ENCODE data around the gene CNTN5. TPM values are rescaled to one million over a fixed set of nuclear protein-coding genes. Genes with fewer than 3 reads are reported as not detected.
A peak's percentile ranks its signal among the peaks of the same experiment; 100 is the strongest.

Gene CNTN5
- total RNA-seq, 2 donors from 2014 or later = 1.4 to 3.3 TPM

DNA sequence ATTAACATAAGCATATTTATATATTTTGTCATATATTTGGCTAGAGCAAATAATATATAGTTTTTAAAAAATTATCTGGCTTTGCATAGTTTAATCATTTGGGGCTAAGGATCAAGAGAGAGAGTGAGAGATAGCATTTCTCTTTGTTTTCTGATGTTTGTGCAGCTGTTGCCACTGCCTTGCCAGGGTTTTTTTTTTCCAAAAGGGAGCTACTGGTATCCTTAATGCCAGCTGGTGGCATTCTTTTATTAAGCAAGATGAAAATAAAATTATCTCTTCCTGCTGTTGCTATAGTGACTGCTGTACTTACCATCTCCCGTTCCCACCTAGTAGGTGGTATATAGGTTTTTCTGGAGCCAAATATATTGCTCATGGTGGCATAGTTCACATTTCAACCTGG, 873.1 kb downstream of the CNTN5 start:
- H3K9me3 ChIP-seq (ENCODE audit: control insufficient read depth, low read length) = no peaks in the 10 kb centered on the region
- H3K9ac ChIP-seq (ENCODE audit: extremely low read depth, low read length, poor library complexity, severe bottlenecking) = no peak overlapping the region

DNA sequence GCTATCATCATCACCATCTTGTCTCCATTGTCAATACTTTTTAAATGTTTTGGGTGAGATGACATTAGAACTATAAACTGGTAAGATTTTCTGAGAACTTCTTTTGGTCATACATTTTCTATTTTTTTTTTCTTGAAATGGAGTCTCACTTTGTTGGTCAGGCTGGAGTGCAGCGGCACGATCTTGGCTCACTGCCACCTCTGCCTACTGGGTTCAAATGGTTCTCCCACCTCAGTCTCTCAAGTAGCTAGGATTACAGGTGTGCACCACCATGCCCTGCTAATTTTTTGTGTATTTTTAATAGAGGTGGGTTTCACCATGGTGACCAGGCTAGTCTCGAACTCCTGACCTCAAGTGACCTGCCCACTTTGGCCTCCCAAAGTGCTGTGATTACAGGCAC, 880.4 kb downstream of the CNTN5 start:
- Histone ChIP-seq H3K9me3 (ENCODE audit: control insufficient read depth, low read length) (no peaks in the 10 kb centered on the region), H3K9ac (ENCODE audit: extremely low read depth, low read length, poor library complexity, severe bottlenecking) (no peak overlapping the region), H3K4me3 (ENCODE audit: low read length) (no peak overlapping the region), H3K36me3 (ENCODE audit: control insufficient read depth, insufficient read depth, low read length) (no peaks in the 10 kb centered on the region), H3K27ac (ENCODE audit: low read depth, low read length) (no peak overlapping the region), H3K27me3 (ENCODE audit: control insufficient read depth, insufficient read depth, low read length, poor library complexity, severe bottlenecking) (no peaks in the 10 kb centered on the region), H3K4me1 (ENCODE audit: control insufficient read depth, insufficient read depth, low read length) (no peaks in the 10 kb centered on the region)
- Mint-ChIP-seq H3K27me3 (ENCODE audit: insufficient read depth) (no peaks in the 10 kb centered on the region), H3K4me3 (no peak overlapping the region), H3K4me1 (no peaks in the 10 kb centered on the region), H3K9me3 (peaks cover 10% of the 10 kb centered on the region), H3K27ac (no peak overlapping the region), H3K36me3 (ENCODE audit: low read depth) (no peaks in the 10 kb centered on the region)
- no peak for DNase-seq
- TF ChIP-seq, protein P1, sequence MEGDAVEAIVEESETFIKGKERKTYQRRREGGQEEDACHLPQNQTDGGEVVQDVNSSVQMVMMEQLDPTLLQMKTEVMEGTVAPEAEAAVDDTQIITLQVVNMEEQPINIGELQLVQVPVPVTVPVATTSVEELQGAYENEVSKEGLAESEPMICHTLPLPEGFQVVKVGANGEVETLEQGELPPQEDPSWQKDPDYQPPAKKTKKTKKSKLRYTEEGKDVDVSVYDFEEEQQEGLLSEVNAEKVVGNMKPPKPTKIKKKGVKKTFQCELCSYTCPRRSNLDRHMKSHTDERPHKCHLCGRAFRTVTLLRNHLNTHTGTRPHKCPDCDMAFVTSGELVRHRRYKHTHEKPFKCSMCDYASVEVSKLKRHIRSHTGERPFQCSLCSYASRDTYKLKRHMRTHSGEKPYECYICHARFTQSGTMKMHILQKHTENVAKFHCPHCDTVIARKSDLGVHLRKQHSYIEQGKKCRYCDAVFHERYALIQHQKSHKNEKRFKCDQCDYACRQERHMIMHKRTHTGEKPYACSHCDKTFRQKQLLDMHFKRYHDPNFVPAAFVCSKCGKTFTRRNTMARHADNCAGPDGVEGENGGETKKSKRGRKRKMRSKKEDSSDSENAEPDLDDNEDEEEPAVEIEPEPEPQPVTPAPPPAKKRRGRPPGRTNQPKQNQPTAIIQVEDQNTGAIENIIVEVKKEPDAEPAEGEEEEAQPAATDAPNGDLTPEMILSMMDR (conservative IDR thresholded peaks at IDR 0.05) = no peak
- 66 to 80% methylated on average over 2 to 3 of the region's 3 CpGs for WGBS, 2 experiments (ENCODE audit: insufficient coverage in 1 of 2, insufficient read length in 1 of 2)

More for the DNA sequence above, 873.1 kb downstream of the CNTN5 start:
- H3K27me3 Mint-ChIP-seq (ENCODE audit: insufficient read depth) = no peaks in the 10 kb centered on the region
- Histone ChIP-seq H3K27ac (ENCODE audit: low read depth, low read length) (no peak overlapping the region), H3K36me3 (ENCODE audit: control insufficient read depth, insufficient read depth, low read length) (no peaks in the 10 kb centered on the region), H3K27me3 (ENCODE audit: control insufficient read depth, insufficient read depth, low read length, poor library complexity, severe bottlenecking) (no peaks in the 10 kb centered on the region), H3K4me3 (ENCODE audit: low read length) (no peak overlapping the region), H3K4me1 (ENCODE audit: control insufficient read depth, insufficient read depth, low read length) (no peaks in the 10 kb centered on the region)
- no peaks in the 10 kb centered on the region for H3K36me3 Mint-ChIP-seq (ENCODE audit: low read depth)
- H3K27ac Mint-ChIP-seq = no peak overlapping the region
- H3K4me3 Mint-ChIP-seq = no peak overlapping the region
- 100% methylated on average over 1 of the region's 1 CpG; no CpG with 5 or more reads in 1 of the 2 experiments for WGBS, 2 experiments (ENCODE audit: insufficient coverage in 1 of 2, insufficient read length in 1 of 2)
- H3K4me1 Mint-ChIP-seq = no peaks in the 10 kb centered on the region
- DNase-seq = no peak
- H3K9me3 Mint-ChIP-seq = peaks cover 8% of the 10 kb centered on the region
- TF ChIP-seq, protein P1 (conservative IDR thresholded peaks at IDR 0.05) = no peak

DNA sequence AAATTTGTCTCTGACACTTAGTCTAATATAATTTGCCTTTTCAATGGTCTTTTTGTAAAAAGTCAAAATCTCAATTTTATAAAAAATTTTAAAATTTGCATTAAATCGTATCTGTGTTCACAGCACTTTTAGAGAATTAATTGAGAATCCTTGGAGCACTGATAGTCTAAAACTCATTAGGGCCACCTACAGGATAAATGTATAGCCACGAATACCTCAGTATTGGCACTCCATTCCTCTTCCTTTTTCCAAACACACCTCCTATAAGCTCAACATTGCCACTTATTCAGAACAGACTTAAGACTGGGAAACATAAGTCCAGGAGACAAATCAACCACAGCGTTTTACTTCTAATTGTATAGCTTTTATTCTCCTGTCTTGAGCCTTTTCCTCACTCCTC, 890.4 kb downstream of the CNTN5 start:
- DNase-seq = no peak
- Mint-ChIP-seq H3K27ac (no peak overlapping the region), H3K27me3 (ENCODE audit: insufficient read depth) (no peaks in the 10 kb centered on the region), H3K36me3 (ENCODE audit: low read depth) (no peaks in the 10 kb centered on the region), H3K4me3 (no peak overlapping the region), H3K4me1 (no peaks in the 10 kb centered on the region), H3K9me3 (no peaks in the 10 kb centered on the region)
- no peaks in the 10 kb centered on the region for H3K9me3 ChIP-seq (ENCODE audit: control insufficient read depth, low read length)
- H3K9ac ChIP-seq (ENCODE audit: extremely low read depth, low read length, poor library complexity, severe bottlenecking) = no peak overlapping the region
- H3K4me1 ChIP-seq (ENCODE audit: control insufficient read depth, insufficient read depth, low read length) = no peaks in the 10 kb centered on the region
- H3K4me3 ChIP-seq (ENCODE audit: low read length) = no peak overlapping the region
- H3K27ac ChIP-seq (ENCODE audit: low read depth, low read length) = no peak overlapping the region
- 43 to 45% methylated on average over 2 to 3 of the region's 3 CpGs for WGBS, 2 experiments (ENCODE audit: insufficient coverage in 1 of 2, insufficient read length in 1 of 2)
- H3K27me3 ChIP-seq (ENCODE audit: control insufficient read depth, insufficient read depth, low read length, poor library complexity, severe bottlenecking) = no peaks in the 10 kb centered on the region
- TF ChIP-seq, protein P1 (conservative IDR thresholded peaks at IDR 0.05) = peak; percentile 75
- no peaks in the 10 kb centered on the region for H3K36me3 ChIP-seq (ENCODE audit: control insufficient read depth, insufficient read depth, low read length)
